ENCODE data around the gene CAGE1. TPM values are rescaled to one million over a fixed set of nuclear protein-coding genes. Genes with fewer than 3 reads are reported as not detected.

CAGE1 gene
- total RNA-seq, 2 donors from 2014 or later, result 0.26 TPM; not detected in 1

- intact Hi-C loops (cut with DNase I), result no loop called here
- no peak for DNase-seq
- peaks cover 15 to 25% of the 10 kb centered on the region in 2 donors for H3K36me3 ChIP-seq (replicated peaks in 1 of 2; ENCODE audit: insufficient read depth in 1 of 2, low read depth in 2 of 2)
- H3K9me3 ChIP-seq, result no peaks in the 10 kb centered on the region
- no peak overlapping the region for H3K4me3 ChIP-seq
- H3K4me1 ChIP-seq, result peaks cover 19% of the 10 kb centered on the region
- no peak for ATAC-seq
- 82 to 89% methylated on average over 1 of the region's 1 CpG for WGBS, 2 donors
- no peak overlapping the region for H3K27ac ChIP-seq
- no peaks in the 10 kb centered on the region for H3K27me3 ChIP-seq
- TF ChIP-seq POLR2A (IDR thresholded peaks at IDR 0.05) (no peak), CTCF (IDR thresholded peaks at IDR 0.05) (no peak)
Measured at GRCh38 chr6:7298113-7298512, 91.4 kb downstream of the CAGE1 start.

GRCh38 chr6:7296602-7297001 lies 92.9 kb downstream of the CAGE1 start:
- intact Hi-C loops (cut with DNase I), result no loop called here
- H3K27ac ChIP-seq, result no peak overlapping the region
- H3K9me3 ChIP-seq, result no peaks in the 10 kb centered on the region
- peaks cover 7 to 28% of the 10 kb centered on the region in 2 donors for H3K36me3 ChIP-seq (replicated peaks in 1 of 2; ENCODE audit: insufficient read depth in 1 of 2, low read depth in 2 of 2)
- WGBS, 2 donors, result 69 to 89% methylated on average over 2 of the region's 2 CpGs
- DNase-seq, result no peak
- H3K4me3 ChIP-seq, result no peak overlapping the region
- ATAC-seq, result no peak
- H3K27me3 ChIP-seq, result no peaks in the 10 kb centered on the region
- TF ChIP-seq POLR2A (IDR thresholded peaks at IDR 0.05) (no peak), CTCF (IDR thresholded peaks at IDR 0.05) (no peak)
- H3K4me1 ChIP-seq, result peaks cover 9% of the 10 kb centered on the region

- intact Hi-C loops (cut with DNase I), result no loop called here
- Histone ChIP-seq H3K4me3 (no peak overlapping the region), H3K4me1 (peaks cover 2% of the 10 kb centered on the region), H3K27me3 (no peaks in the 10 kb centered on the region), H3K36me3 (replicated peaks in 1 of 2; ENCODE audit: insufficient read depth in 1 of 2, low read depth in 2 of 2) (peaks cover 2 to 29% of the 10 kb centered on the region in 2 donors), H3K9me3 (no peaks in the 10 kb centered on the region), H3K27ac (no peak overlapping the region)
- ATAC-seq, result no peak
- no peak for DNase-seq
- TF ChIP-seq CTCF (IDR thresholded peaks at IDR 0.05) (no peak), POLR2A (IDR thresholded peaks at IDR 0.05) (no peak)
- WGBS, 2 donors, result 88 to 90% methylated on average over 3 of the region's 3 CpGs
Measured at GRCh38 chr6:7295916-7296315, 93.6 kb downstream of the CAGE1 start.

- ATAC-seq (no peak), DNase-seq (no peak)
- H3K4me3 ChIP-seq, result no peak overlapping the region
- intact Hi-C loops (cut with DNase I), result no loop called here
- no peaks in the 10 kb centered on the region for H3K4me1 ChIP-seq
- H3K9me3 ChIP-seq, result no peaks in the 10 kb centered on the region
- 81 to 85% methylated on average over 6 of the region's 6 CpGs for WGBS, 2 donors
- H3K27ac ChIP-seq, result no peak overlapping the region
- peaks cover 0 to 23% of the 10 kb centered on the region in 2 donors for H3K36me3 ChIP-seq (replicated peaks in 1 of 2; ENCODE audit: insufficient read depth in 1 of 2, low read depth in 2 of 2)
- H3K27me3 ChIP-seq, result no peaks in the 10 kb centered on the region
- no peak for TF ChIP-seq CTCF (IDR thresholded peaks at IDR 0.05)
- TF ChIP-seq POLR2A (IDR thresholded peaks at IDR 0.05), result no peak
Measured at GRCh38 chr6:7292596-7293255, 96.8 kb downstream of the CAGE1 start.

- WGBS, 2 donors, result 61 to 75% methylated on average over 1 of the region's 1 CpG
- no peak overlapping the region for H3K4me3 ChIP-seq
- no peaks in the 10 kb centered on the region for H3K9me3 ChIP-seq
- intact Hi-C loops (cut with DNase I), result no loop called here
- no peaks in the 10 kb centered on the region for H3K4me1 ChIP-seq
- peaks cover 0 to 15% of the 10 kb centered on the region in 2 donors for H3K36me3 ChIP-seq (replicated peaks in 1 of 2; ENCODE audit: insufficient read depth in 1 of 2, low read depth in 2 of 2)
- H3K27me3 ChIP-seq, result no peaks in the 10 kb centered on the region
- no peak for DNase-seq
- no peak overlapping the region for H3K27ac ChIP-seq
- ATAC-seq, result no peak
- no peak for TF ChIP-seq POLR2A (IDR thresholded peaks at IDR 0.05)
Measured at GRCh38 chr6:7290079-7290478, 99.5 kb downstream of the CAGE1 start.

Data from body of pancreas (tissue), 4 donors.